Measurements from ENCODE around the gene RNF8. TPM values are rescaled to one million over a fixed set of nuclear protein-coding genes. Genes with fewer than 3 reads are reported as not detected.

RNF8 gene
- total and polyA plus RNA-seq, 2 experiments from 2014 or later = 30.6 to 30.8 TPM

DNA sequence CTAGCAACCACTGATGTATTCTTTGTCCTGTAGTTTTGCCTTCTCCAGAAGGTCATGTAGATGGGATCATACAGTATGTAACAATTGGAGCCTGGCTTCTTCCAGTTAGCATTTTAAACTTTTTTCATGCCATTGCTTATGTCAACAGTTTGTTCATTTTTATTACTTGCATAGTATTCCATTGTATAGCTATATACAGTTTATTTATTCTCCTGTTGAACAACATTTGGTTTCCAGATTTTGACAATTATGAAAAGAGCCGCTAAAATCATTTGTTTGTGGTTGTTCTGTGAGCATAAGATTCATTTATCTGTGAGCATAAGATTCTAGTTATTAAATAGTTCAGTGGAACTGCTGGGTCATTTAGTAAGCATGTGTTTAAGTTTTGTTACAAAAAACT lies 55.7 kb downstream of the RNF8 start:
- no peaks in the 10 kb centered on the region for H3K36me3 ChIP-seq (replicated peaks; ENCODE audit: insufficient read depth, low read depth)
- H3K79me2 ChIP-seq = no peaks in the 10 kb centered on the region
- DNase-seq (ENCODE audit: low spot score) = no peak
- TF ChIP-seq EZH2 (IDR thresholded peaks at IDR 0.05; ENCODE audit: borderline replicate concordance) = no peak
- no peak for TF ChIP-seq EZH2phosphoT487 (IDR thresholded peaks at IDR 0.05; ENCODE audit: low read depth, severe bottlenecking, unreplicated experiment)
- TF ChIP-seq, protein P1, sequence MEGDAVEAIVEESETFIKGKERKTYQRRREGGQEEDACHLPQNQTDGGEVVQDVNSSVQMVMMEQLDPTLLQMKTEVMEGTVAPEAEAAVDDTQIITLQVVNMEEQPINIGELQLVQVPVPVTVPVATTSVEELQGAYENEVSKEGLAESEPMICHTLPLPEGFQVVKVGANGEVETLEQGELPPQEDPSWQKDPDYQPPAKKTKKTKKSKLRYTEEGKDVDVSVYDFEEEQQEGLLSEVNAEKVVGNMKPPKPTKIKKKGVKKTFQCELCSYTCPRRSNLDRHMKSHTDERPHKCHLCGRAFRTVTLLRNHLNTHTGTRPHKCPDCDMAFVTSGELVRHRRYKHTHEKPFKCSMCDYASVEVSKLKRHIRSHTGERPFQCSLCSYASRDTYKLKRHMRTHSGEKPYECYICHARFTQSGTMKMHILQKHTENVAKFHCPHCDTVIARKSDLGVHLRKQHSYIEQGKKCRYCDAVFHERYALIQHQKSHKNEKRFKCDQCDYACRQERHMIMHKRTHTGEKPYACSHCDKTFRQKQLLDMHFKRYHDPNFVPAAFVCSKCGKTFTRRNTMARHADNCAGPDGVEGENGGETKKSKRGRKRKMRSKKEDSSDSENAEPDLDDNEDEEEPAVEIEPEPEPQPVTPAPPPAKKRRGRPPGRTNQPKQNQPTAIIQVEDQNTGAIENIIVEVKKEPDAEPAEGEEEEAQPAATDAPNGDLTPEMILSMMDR (IDR thresholded peaks at IDR 0.05; ENCODE audit: poor library complexity) = no peak
- H2AFZ ChIP-seq = no peak overlapping the region
- no peaks in the 10 kb centered on the region for H4K20me1 ChIP-seq (ENCODE audit: insufficient read depth, poor library complexity, severe bottlenecking)
- WGBS (ENCODE audit: low lambda C conversion rate, missing lambda C conversion rate) = 86% methylated on average over 1 of the region's 1 CpG
- no peak overlapping the region for H3K27ac ChIP-seq
- H3K9me2 ChIP-seq (replicated peaks; ENCODE audit: insufficient read depth) = no peaks in the 10 kb centered on the region
- H3K9me3 ChIP-seq (ENCODE audit: low read depth) = no peaks in the 10 kb centered on the region
- H3K4me1 ChIP-seq (ENCODE audit: insufficient read depth) = no peaks in the 10 kb centered on the region
- H3K4me3 ChIP-seq = no peak overlapping the region
- H3K27me3 ChIP-seq = no peaks in the 10 kb centered on the region
- no peak overlapping the region for H3K4me2 ChIP-seq

- DNase-seq (ENCODE audit: low spot score) = no peak
- Histone ChIP-seq H3K27me3 (no peaks in the 10 kb centered on the region), H3K4me1 (ENCODE audit: insufficient read depth) (peaks cover 5% of the 10 kb centered on the region), H4K20me1 (ENCODE audit: insufficient read depth, poor library complexity, severe bottlenecking) (no peaks in the 10 kb centered on the region), H3K27ac (no peak overlapping the region), H3K79me2 (no peaks in the 10 kb centered on the region), H3K9me3 (ENCODE audit: low read depth) (no peaks in the 10 kb centered on the region), H3K9me2 (replicated peaks; ENCODE audit: insufficient read depth) (no peaks in the 10 kb centered on the region), H3K4me3 (no peak overlapping the region), H3K36me3 (replicated peaks; ENCODE audit: insufficient read depth, low read depth) (no peaks in the 10 kb centered on the region), H3K4me2 (no peak overlapping the region), H2AFZ (no peak overlapping the region)
- 83% methylated on average over 2 of the region's 2 CpGs for WGBS (ENCODE audit: low lambda C conversion rate, missing lambda C conversion rate)
- TF ChIP-seq EZH2 (IDR thresholded peaks at IDR 0.05; ENCODE audit: borderline replicate concordance) (no peak), EZH2phosphoT487 (IDR thresholded peaks at IDR 0.05; ENCODE audit: low read depth, severe bottlenecking, unreplicated experiment) (no peak)
- TF ChIP-seq, protein P1 (IDR thresholded peaks at IDR 0.05; ENCODE audit: poor library complexity) = no peak
Measured at GRCh38 chr6:37417393-37417792, 63.6 kb downstream of the RNF8 start.

- H3K9me3 ChIP-seq (ENCODE audit: low read depth) = no peaks in the 10 kb centered on the region
- H3K36me3 ChIP-seq (replicated peaks; ENCODE audit: insufficient read depth, low read depth) = no peaks in the 10 kb centered on the region
- peak; percentile 32 for DNase-seq (ENCODE audit: low spot score)
- peaks cover 5% of the 10 kb centered on the region for H3K4me1 ChIP-seq (ENCODE audit: insufficient read depth)
- no peak for TF ChIP-seq EZH2 (IDR thresholded peaks at IDR 0.05; ENCODE audit: borderline replicate concordance)
- TF ChIP-seq, protein P1 (IDR thresholded peaks at IDR 0.05; ENCODE audit: poor library complexity) = no peak
- TF ChIP-seq EZH2phosphoT487 (IDR thresholded peaks at IDR 0.05; ENCODE audit: low read depth, severe bottlenecking, unreplicated experiment) = no peak
- H3K27ac ChIP-seq = peak overlapping the region; percentile 54
- no peaks in the 10 kb centered on the region for H3K79me2 ChIP-seq
- no peaks in the 10 kb centered on the region for H3K9me2 ChIP-seq (replicated peaks; ENCODE audit: insufficient read depth)
- H3K4me3 ChIP-seq = no peak overlapping the region
- no peak overlapping the region for H3K4me2 ChIP-seq
- 59% methylated on average over 5 of the region's 5 CpGs for WGBS (ENCODE audit: low lambda C conversion rate, missing lambda C conversion rate)
- H4K20me1 ChIP-seq (ENCODE audit: insufficient read depth, poor library complexity, severe bottlenecking) = no peaks in the 10 kb centered on the region
- H3K27me3 ChIP-seq = no peaks in the 10 kb centered on the region
- H2AFZ ChIP-seq = no peak overlapping the region
Measured at GRCh38 chr6:37418722-37419121, 64.9 kb downstream of the RNF8 start.

Measured in hepatocyte (in vitro differentiated cells).